Glomerular visceral epithelial cell (primary cell): ENCODE results near the gene CFAP46.
"Not testable (repeated sequence)": the region's sequence is repeated elsewhere in the genome, so short reads cannot be mapped to it uniquely, and the experiment has no call there.

ENCODE experiments used
- DNase-seq: peaks from one replicate; pipeline ENCODE4 v3.0.0-alpha.2; 2016; ENCODE audit errors: extremely low spot score

CFAP46 gene

GRCh38 chr10:132927824-132928223, 14.5 kb downstream of the CFAP46 start:
- no peak for DNase-seq

GRCh38 chr10:132926777-132927650, 15.4 kb downstream of the CFAP46 start:
- no peak for DNase-seq

GRCh38 chr10:132926070-132926469, 16.3 kb downstream of the CFAP46 start:
- no peak for DNase-seq

- DNase-seq = no peak
Observed at GRCh38 chr10:132925614-132926013, 16.8 kb downstream of the CFAP46 start.

- no peak for DNase-seq
Observed at GRCh38 chr10:132925071-132925561, 17.3 kb downstream of the CFAP46 start.

- DNase-seq = no peak
Observed at GRCh38 chr10:132924046-132924952, 18.1 kb downstream of the CFAP46 start.

GRCh38 chr10:132923384-132923783, 19.0 kb downstream of the CFAP46 start:
- not testable (repeated sequence) for DNase-seq

GRCh38 chr10:132922872-132923271, 19.5 kb downstream of the CFAP46 start:
- no peak for DNase-seq

GRCh38 chr10:132921818-132922807, 20.3 kb downstream of the CFAP46 start:
- no peak for DNase-seq

- no peak for DNase-seq
Observed at GRCh38 chr10:132921086-132921485, 21.3 kb downstream of the CFAP46 start.

- DNase-seq = no peak
Observed at GRCh38 chr10:132920101-132920925, 22.1 kb downstream of the CFAP46 start.

- DNase-seq = no peak
Observed at GRCh38 chr10:132919374-132920100, 22.8 kb downstream of the CFAP46 start.

- DNase-seq = no peak
Observed at GRCh38 chr10:132918617-132919373, 23.6 kb downstream of the CFAP46 start.

- DNase-seq = no peak
Observed at GRCh38 chr10:132918264-132918616, 24.1 kb downstream of the CFAP46 start.

- DNase-seq = no peak
Observed at GRCh38 chr10:132916956-132917666, 25.3 kb downstream of the CFAP46 start.

GRCh38 chr10:132916421-132916841, 25.9 kb downstream of the CFAP46 start:
- peak; percentile 28 for DNase-seq

- DNase-seq = no peak
Observed at GRCh38 chr10:132915411-132915810, 27.0 kb downstream of the CFAP46 start.

GRCh38 chr10:132914732-132915131, 27.6 kb downstream of the CFAP46 start:
- no peak for DNase-seq
